Measurements from ENCODE around the gene PSMB7.

GRCh38 chr9:124304285-124304684 lies 111.0 kb downstream of the PSMB7 start:
- TF ChIP-seq, protein P1, sequence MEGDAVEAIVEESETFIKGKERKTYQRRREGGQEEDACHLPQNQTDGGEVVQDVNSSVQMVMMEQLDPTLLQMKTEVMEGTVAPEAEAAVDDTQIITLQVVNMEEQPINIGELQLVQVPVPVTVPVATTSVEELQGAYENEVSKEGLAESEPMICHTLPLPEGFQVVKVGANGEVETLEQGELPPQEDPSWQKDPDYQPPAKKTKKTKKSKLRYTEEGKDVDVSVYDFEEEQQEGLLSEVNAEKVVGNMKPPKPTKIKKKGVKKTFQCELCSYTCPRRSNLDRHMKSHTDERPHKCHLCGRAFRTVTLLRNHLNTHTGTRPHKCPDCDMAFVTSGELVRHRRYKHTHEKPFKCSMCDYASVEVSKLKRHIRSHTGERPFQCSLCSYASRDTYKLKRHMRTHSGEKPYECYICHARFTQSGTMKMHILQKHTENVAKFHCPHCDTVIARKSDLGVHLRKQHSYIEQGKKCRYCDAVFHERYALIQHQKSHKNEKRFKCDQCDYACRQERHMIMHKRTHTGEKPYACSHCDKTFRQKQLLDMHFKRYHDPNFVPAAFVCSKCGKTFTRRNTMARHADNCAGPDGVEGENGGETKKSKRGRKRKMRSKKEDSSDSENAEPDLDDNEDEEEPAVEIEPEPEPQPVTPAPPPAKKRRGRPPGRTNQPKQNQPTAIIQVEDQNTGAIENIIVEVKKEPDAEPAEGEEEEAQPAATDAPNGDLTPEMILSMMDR (conservative IDR thresholded peaks at IDR 0.05; ENCODE audit: low read length): no peak
- TF ChIP-seq EZH2phosphoT487 (IDR thresholded peaks at IDR 0.05; ENCODE audit: borderline replicate concordance, low read depth, low read length): no peak
